Gastrocnemius medialis (tissue), 4 donors: ENCODE data around the gene TRIO. TPM values are rescaled to one million over a fixed set of nuclear protein-coding genes. Genes with fewer than 3 reads are reported as not detected.

Experiments
- ATAC-seq, 2 donors: fragments of 150-250 bp; one replicate each; pipeline ENCODE4 v1.9.1; 2016
- DNase-seq, 2 donors: peaks; one replicate each; pipeline ENCODE4 v3.0.0-alpha.2; 2019
- H3K27ac ChIP-seq, 4 donors: fragments of 200-600 bp; sonication (generic); 1 replicate in 1 of 4; 2 replicates in 3 of 4; pipeline ENCODE4 v1.5.1; 2016 to 2018; ENCODE audit warnings: mild to moderate bottlenecking in 2 of 4, moderate library complexity in 1 of 4
- H3K27me3 ChIP-seq, 3 donors: fragments of 200-600 bp; sonication (generic) in 2 of 3; 1 replicate in 1 of 3; 2 replicates in 2 of 3; pipeline versions ENCODE4 v1.5.1 to v1.6.0; 2016 to 2019; ENCODE audit warnings: mild to moderate bottlenecking in 1 of 3, moderate library complexity in 1 of 3
- H3K36me3 ChIP-seq, 2 donors: fragments of 200-600 bp; sonication (generic) in 1 of 2; one replicate each; pipeline ENCODE4 v1.5.1; 2017 to 2018
- H3K4me1 ChIP-seq, 2 donors: fragments of 200-600 bp; sonication (generic) in 1 of 2; one replicate each; pipeline ENCODE4 v1.5.1; 2016 to 2017; ENCODE audit warnings: mild to moderate bottlenecking in 2 of 2
- H3K4me3 ChIP-seq, 4 donors: fragments of 200-600 bp; sonication (generic) in 3 of 4; 1 replicate in 1 of 4; 2 replicates in 3 of 4; pipeline ENCODE4 v1.5.1; 2016 to 2019; ENCODE audit warnings: mild to moderate bottlenecking in 2 of 4
- H3K9me3 ChIP-seq, 3 donors: fragments of 200-600 bp; sonication (generic) in 2 of 3; 1 replicate in 1 of 3; 2 replicates in 2 of 3; pipeline ENCODE4 v1.5.1; 2016 to 2019
- CTCF ChIP-seq, 5 experiments: fragments of 450-650 bp in 3 of 5; fragments of 200-600 bp in 2 of 5; sonication (generic) in 2 of 5; IDR thresholded peaks in 4 of 5; conservative IDR thresholded peaks in 1 of 5; 1 replicate in 4 of 5; 2 replicates in 1 of 5; pipeline ENCODE4 v1.5.1; 2016 to 2019; ENCODE audit warnings: antibody characterized with exemption in 5 of 5, mild to moderate bottlenecking in 3 of 5, moderate library complexity in 3 of 5
- POLR2A ChIP-seq, 2 donors: fragments of 450-650 bp; IDR thresholded peaks; one replicate each; pipeline ENCODE4 v1.6.1; 2017; ENCODE audit warnings: antibody characterized with exemption in 2 of 2, mild to moderate bottlenecking in 2 of 2, moderate library complexity in 2 of 2
- in situ Hi-C, 4 donors: fragments of 200-750 bp; cut with MboI; loops; one replicate each; pipeline versions ENCODE4 v1.15.0 to v1.8.0; 2017; ENCODE audit warnings: low sequenced_read_pairs in 4 of 4
- intact Hi-C: fragments of 100-400 bp; cut with DNase I; formaldehyde crosslinking; loops from one replicate; pipeline ENCODE4 v1.15.1; 2023; ENCODE audit warnings: low total_unique reads
- total RNA-seq, 4 donors: library from RNA; depleted of rRNA; stranded (reverse); fragments of >200 nt; gene quantifications; one replicate each; pipeline versions ENCODE4 v1.1.0 to v1.2.3, GENCODE V29; 2016

Gene TRIO
- total RNA-seq, 4 donors from 2014 or later, result 31.5 to 57.5 (median 50.4) TPM

- Histone ChIP-seq H3K27me3 (no peaks in the 10 kb centered on the region), H3K4me3 (no peak overlapping the region), H3K36me3 (no peaks in the 10 kb centered on the region), H3K4me1 (peaks cover 69 to 90% of the 10 kb centered on the region in 2 donors), H3K9me3 (no peaks in the 10 kb centered on the region), H3K27ac (peak overlapping the region in 1 of 4 donors; percentile 85)
- TF ChIP-seq CTCF (IDR thresholded peaks at IDR 0.05 in 4 of 5, conservative IDR thresholded peaks at IDR 0.05 in 1 of 5) (no peak), POLR2A (IDR thresholded peaks at IDR 0.05) (no peak)
- intact Hi-C loops, result no loop called here
- DNase-seq (no peak), ATAC-seq (no peak)
- in situ Hi-C loops, result no loop called here
Measured at GRCh38 chr5:14188778-14189177, 45.6 kb downstream of the TRIO start.

- no peak overlapping the region for H3K4me3 ChIP-seq
- H3K27me3 ChIP-seq, result no peaks in the 10 kb centered on the region
- H3K9me3 ChIP-seq, result no peaks in the 10 kb centered on the region
- no peak for ATAC-seq
- in situ Hi-C loops, result no loop called here
- peaks cover 61 to 83% of the 10 kb centered on the region in 2 donors for H3K4me1 ChIP-seq
- intact Hi-C loops, result loop anchor here (2.0 kb wide), 1 partner anchor 45 kb away; no protein-coding TSS in a partner anchor
- peak overlapping the region; percentile 79 to 85 (median 82) for H3K27ac ChIP-seq
- DNase-seq, result no peak
- no peaks in the 10 kb centered on the region for H3K36me3 ChIP-seq
- TF ChIP-seq CTCF (IDR thresholded peaks at IDR 0.05 in 4 of 5, conservative IDR thresholded peaks at IDR 0.05 in 1 of 5) (no peak), POLR2A (IDR thresholded peaks at IDR 0.05) (no peak)
Measured at GRCh38 chr5:14189680-14190079, 46.5 kb downstream of the TRIO start.

- DNase-seq (peak; percentile 45 to 64), ATAC-seq (peak; percentile 92 to 93)
- Histone ChIP-seq H3K27ac (peak overlapping the region; percentile 79 to 85 (median 82)), H3K9me3 (no peaks in the 10 kb centered on the region), H3K36me3 (no peaks in the 10 kb centered on the region), H3K4me1 (peaks cover 53 to 75% of the 10 kb centered on the region in 2 donors), H3K4me3 (peak overlapping the region; percentile 2 to 33 (median 20)), H3K27me3 (no peaks in the 10 kb centered on the region)
- in situ Hi-C loops (no loop called here), intact Hi-C loops (loop anchor here (2.0 kb wide), 1 partner anchor 46 kb away; no protein-coding TSS in a partner anchor)
- TF ChIP-seq CTCF (IDR thresholded peaks at IDR 0.05 in 4 of 5, conservative IDR thresholded peaks at IDR 0.05 in 1 of 5) (no peak), POLR2A (IDR thresholded peaks at IDR 0.05) (peak in 1 of 2 donors; percentile 14)
Measured at GRCh38 chr5:14190194-14191164, 47.3 kb downstream of the TRIO start.

GRCh38 chr5:14191325-14191724, 48.2 kb downstream of the TRIO start:
- ATAC-seq, result no peak
- Histone ChIP-seq H3K27ac (peak overlapping the region; percentile 79 to 85 (median 82)), H3K4me3 (no peak overlapping the region), H3K4me1 (peaks cover 48 to 67% of the 10 kb centered on the region in 2 donors), H3K36me3 (no peaks in the 10 kb centered on the region), H3K9me3 (no peaks in the 10 kb centered on the region), H3K27me3 (no peaks in the 10 kb centered on the region)
- in situ Hi-C loops, result no loop called here
- no peak for TF ChIP-seq POLR2A (IDR thresholded peaks at IDR 0.05)
- TF ChIP-seq CTCF (IDR thresholded peaks at IDR 0.05 in 4 of 5, conservative IDR thresholded peaks at IDR 0.05 in 1 of 5), result no peak
- DNase-seq, result no peak
- intact Hi-C loops, result loop anchor here (2.0 kb wide), 1 partner anchor 47 kb away; no protein-coding TSS in a partner anchor
